GM04503 (cell line): Measurements from ENCODE around the gene HDAC4.

ENCODE experiments used
- DNase-seq: peaks from one replicate; pipeline ENCODE4 v3.0.0-alpha.2; 2012; ENCODE audit warnings: low read depth

HDAC4 gene

GRCh38 chr2:239216614-239217273 lies 184.1 kb downstream of the HDAC4 start:
- DNase-seq = no peak

- no peak for DNase-seq
Measured at GRCh38 chr2:239215988-239216613, 184.7 kb downstream of the HDAC4 start.

GRCh38 chr2:239215136-239215925 lies 185.5 kb downstream of the HDAC4 start:
- DNase-seq = no peak

GRCh38 chr2:239214725-239215124 lies 186.1 kb downstream of the HDAC4 start:
- no peak for DNase-seq

- DNase-seq = no peak
Measured at GRCh38 chr2:239213643-239214101, 187.1 kb downstream of the HDAC4 start.

- DNase-seq = no peak
Measured at GRCh38 chr2:239212929-239213642, 187.7 kb downstream of the HDAC4 start.

- no peak for DNase-seq
Measured at GRCh38 chr2:239212121-239212928, 188.5 kb downstream of the HDAC4 start.

- DNase-seq = no peak
Measured at GRCh38 chr2:239211396-239212094, 189.3 kb downstream of the HDAC4 start.

- DNase-seq = no peak
Measured at GRCh38 chr2:239209783-239210182, 191.0 kb downstream of the HDAC4 start.

GRCh38 chr2:239208465-239209180 lies 192.2 kb downstream of the HDAC4 start:
- DNase-seq = no peak

- DNase-seq = no peak
Measured at GRCh38 chr2:239206851-239207250, 194.0 kb downstream of the HDAC4 start.

GRCh38 chr2:239206042-239206441 lies 194.8 kb downstream of the HDAC4 start:
- DNase-seq = no peak

- DNase-seq = no peak
Measured at GRCh38 chr2:239204876-239205468, 195.8 kb downstream of the HDAC4 start.

- DNase-seq = no peak
Measured at GRCh38 chr2:239204136-239204875, 196.5 kb downstream of the HDAC4 start.

- no peak for DNase-seq
Measured at GRCh38 chr2:239203443-239204135, 197.2 kb downstream of the HDAC4 start.

GRCh38 chr2:239202836-239203235 lies 198.0 kb downstream of the HDAC4 start:
- no peak for DNase-seq

GRCh38 chr2:239202343-239202742 lies 198.5 kb downstream of the HDAC4 start:
- DNase-seq = no peak

- no peak for DNase-seq
Measured at GRCh38 chr2:239201884-239202283, 198.9 kb downstream of the HDAC4 start.

GRCh38 chr2:239201531-239201876 lies 199.3 kb downstream of the HDAC4 start:
- DNase-seq = no peak
